ENCODE data around the gene TMEM9B.

Gene TMEM9B

DNA sequence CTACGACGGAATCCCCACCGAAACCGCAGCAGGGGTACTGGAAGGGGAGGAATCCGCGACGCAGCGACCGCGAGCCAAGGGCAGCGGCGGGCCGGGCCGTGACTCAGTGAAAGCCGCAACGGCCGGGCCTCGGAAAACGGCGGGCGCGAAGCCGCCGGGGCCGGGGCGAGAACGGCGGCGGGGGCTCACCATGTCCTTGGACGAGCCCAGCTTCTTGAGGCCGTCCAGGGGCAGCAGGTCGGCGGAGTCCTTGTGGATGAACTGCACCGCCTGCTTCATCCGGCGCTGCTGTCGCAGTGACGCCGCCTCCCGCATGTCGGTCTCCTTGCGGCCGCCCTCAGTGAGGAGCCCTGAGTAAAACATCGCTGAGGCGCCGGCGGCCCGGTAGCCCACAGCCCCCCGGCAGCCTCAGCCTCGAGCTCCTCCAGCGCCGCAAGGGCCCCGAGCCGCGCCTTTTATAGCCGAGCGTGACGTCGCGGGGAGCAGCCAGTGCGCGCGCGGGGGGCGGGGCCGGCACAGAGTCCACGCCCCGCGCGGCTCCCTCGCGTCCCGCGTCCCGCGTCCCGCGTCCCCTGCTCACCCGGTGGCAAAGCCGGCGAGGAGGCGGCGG is 39.4 kb upstream of the TMEM9B start, which contains the start of gene NRIP3:
TSS of gene NRIP3 (minus strand) at position 429 of the 610 bp plus-strand sequence. CDS start at position 363, 66 bp downstream.
- TF ChIP-seq, protein P1, sequence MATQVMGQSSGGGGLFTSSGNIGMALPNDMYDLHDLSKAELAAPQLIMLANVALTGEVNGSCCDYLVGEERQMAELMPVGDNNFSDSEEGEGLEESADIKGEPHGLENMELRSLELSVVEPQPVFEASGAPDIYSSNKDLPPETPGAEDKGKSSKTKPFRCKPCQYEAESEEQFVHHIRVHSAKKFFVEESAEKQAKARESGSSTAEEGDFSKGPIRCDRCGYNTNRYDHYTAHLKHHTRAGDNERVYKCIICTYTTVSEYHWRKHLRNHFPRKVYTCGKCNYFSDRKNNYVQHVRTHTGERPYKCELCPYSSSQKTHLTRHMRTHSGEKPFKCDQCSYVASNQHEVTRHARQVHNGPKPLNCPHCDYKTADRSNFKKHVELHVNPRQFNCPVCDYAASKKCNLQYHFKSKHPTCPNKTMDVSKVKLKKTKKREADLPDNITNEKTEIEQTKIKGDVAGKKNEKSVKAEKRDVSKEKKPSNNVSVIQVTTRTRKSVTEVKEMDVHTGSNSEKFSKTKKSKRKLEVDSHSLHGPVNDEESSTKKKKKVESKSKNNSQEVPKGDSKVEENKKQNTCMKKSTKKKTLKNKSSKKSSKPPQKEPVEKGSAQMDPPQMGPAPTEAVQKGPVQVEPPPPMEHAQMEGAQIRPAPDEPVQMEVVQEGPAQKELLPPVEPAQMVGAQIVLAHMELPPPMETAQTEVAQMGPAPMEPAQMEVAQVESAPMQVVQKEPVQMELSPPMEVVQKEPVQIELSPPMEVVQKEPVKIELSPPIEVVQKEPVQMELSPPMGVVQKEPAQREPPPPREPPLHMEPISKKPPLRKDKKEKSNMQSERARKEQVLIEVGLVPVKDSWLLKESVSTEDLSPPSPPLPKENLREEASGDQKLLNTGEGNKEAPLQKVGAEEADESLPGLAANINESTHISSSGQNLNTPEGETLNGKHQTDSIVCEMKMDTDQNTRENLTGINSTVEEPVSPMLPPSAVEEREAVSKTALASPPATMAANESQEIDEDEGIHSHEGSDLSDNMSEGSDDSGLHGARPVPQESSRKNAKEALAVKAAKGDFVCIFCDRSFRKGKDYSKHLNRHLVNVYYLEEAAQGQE (IDR thresholded peaks at IDR 0.05; ENCODE audit: insufficient replicate concordance, low read depth), result no peak
- TF ChIP-seq, protein P2, sequence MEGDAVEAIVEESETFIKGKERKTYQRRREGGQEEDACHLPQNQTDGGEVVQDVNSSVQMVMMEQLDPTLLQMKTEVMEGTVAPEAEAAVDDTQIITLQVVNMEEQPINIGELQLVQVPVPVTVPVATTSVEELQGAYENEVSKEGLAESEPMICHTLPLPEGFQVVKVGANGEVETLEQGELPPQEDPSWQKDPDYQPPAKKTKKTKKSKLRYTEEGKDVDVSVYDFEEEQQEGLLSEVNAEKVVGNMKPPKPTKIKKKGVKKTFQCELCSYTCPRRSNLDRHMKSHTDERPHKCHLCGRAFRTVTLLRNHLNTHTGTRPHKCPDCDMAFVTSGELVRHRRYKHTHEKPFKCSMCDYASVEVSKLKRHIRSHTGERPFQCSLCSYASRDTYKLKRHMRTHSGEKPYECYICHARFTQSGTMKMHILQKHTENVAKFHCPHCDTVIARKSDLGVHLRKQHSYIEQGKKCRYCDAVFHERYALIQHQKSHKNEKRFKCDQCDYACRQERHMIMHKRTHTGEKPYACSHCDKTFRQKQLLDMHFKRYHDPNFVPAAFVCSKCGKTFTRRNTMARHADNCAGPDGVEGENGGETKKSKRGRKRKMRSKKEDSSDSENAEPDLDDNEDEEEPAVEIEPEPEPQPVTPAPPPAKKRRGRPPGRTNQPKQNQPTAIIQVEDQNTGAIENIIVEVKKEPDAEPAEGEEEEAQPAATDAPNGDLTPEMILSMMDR (IDR thresholded peaks at IDR 0.05; ENCODE audit: insufficient read depth, low read length), result no peak
- TF ChIP-seq SPI1 (IDR thresholded peaks at IDR 0.05; ENCODE audit: borderline replicate concordance, low read depth), result no peak
- peak; percentile 51; the same call in 1 of the 2 replicates for TF ChIP-seq POLR2AphosphoS5 (IDR thresholded peaks at IDR 0.05; ENCODE audit: low read depth)
- no peak for TF ChIP-seq GABPA (IDR thresholded peaks at IDR 0.05; ENCODE audit: low read depth)
- Histone ChIP-seq H3K27ac (replicated peaks) (no peak within 1 kb of the TSS), H3K27me3 (ENCODE audit: insufficient read depth, poor library complexity, severe bottlenecking) (peaks cover 7% of the 10 kb centered on the region), H3K4me3 (replicated peaks; ENCODE audit: insufficient read depth, low read length) (peak within 1 kb of the TSS; percentile 32)
- DNase-seq (ENCODE audit: low read depth in 1 of 2, low spot score in 1 of 2), result peak; percentile 44 to 56

DNA sequence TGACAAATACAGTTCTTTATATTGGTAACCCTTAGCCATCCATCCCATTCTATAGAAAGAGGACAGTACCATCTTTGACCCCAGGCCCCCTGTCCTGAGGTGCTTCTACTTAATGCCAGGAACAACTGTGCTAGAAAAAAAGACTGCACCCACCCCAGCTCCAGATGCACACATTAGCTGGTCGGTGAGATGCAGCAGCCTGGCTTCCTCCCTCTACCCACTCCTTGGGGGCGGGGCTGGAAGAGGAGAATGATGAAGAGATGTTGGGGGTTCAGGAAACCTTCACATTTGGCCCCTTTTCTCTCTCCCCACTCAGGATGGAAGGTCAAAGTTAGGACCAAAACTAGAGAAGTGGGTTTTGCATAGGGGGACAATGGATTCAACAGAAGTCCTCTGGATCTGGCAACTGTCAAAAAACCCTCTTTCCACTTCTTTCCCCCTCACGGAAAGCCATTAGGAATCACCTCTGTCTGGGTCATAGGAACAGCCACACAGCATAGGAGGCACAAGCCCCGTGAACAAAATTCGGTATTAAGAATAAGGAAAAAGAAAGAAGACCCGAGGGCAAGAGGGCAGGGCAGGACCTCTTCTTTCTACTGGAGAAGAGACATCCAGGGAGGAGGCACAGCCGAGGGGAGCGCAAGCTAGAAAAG is 38.8 kb upstream of the TMEM9B start:
- peaks cover 7% of the 10 kb centered on the region for H3K27me3 ChIP-seq (ENCODE audit: insufficient read depth, poor library complexity, severe bottlenecking)
- TF ChIP-seq, protein P1 (IDR thresholded peaks at IDR 0.05; ENCODE audit: insufficient replicate concordance, low read depth), result no peak
- TF ChIP-seq, protein P2 (IDR thresholded peaks at IDR 0.05; ENCODE audit: insufficient read depth, low read length), result no peak
- TF ChIP-seq SPI1 (IDR thresholded peaks at IDR 0.05; ENCODE audit: borderline replicate concordance, low read depth) (no peak), POLR2AphosphoS5 (IDR thresholded peaks at IDR 0.05; ENCODE audit: low read depth) (no peak), GABPA (IDR thresholded peaks at IDR 0.05; ENCODE audit: low read depth) (no peak)
- peak overlapping the region; percentile 32 for H3K4me3 ChIP-seq (replicated peaks; ENCODE audit: insufficient read depth, low read length)
- no peak for DNase-seq (ENCODE audit: low read depth in 1 of 2, low spot score in 1 of 2)
- H3K27ac ChIP-seq (replicated peaks), result no peak overlapping the region

DNA sequence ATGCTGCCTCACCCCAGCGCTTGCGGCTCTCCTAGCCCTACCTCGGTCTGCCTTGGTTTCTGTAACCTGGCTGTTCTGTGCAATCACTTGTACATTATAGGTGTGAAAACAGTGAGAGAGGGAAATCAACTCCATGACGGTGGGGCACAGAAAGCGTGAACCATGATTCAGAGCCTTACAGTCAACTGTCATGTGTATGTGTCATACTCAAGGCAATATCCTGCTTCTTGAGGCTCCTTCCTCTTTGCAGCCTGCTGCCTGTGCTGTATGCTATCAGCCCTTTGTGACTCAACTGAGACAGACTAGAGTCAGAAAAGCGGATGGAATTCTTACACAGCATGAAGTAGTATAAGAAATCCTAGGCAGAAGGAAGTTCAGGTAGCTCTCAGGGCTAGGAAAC is 37.5 kb upstream of the TMEM9B start:
- Histone ChIP-seq H3K27me3 (ENCODE audit: insufficient read depth, poor library complexity, severe bottlenecking) (peaks cover 7% of the 10 kb centered on the region), H3K4me3 (replicated peaks; ENCODE audit: insufficient read depth, low read length) (no peak overlapping the region), H3K27ac (replicated peaks) (peak overlapping the region; percentile 28)
- peak; percentile 62 to 89 for DNase-seq (ENCODE audit: low read depth in 1 of 2, low spot score in 1 of 2)
- TF ChIP-seq GABPA (IDR thresholded peaks at IDR 0.05; ENCODE audit: low read depth) (no peak), SPI1 (IDR thresholded peaks at IDR 0.05; ENCODE audit: borderline replicate concordance, low read depth) (peak; percentile 20; the same call in 1 of the 2 replicates)
- TF ChIP-seq, protein P1 (IDR thresholded peaks at IDR 0.05; ENCODE audit: insufficient replicate concordance, low read depth), result no peak
- TF ChIP-seq, protein P2 (IDR thresholded peaks at IDR 0.05; ENCODE audit: insufficient read depth, low read length), result no peak

Measured in HL-60 (cell line).